Measurements from ENCODE around the gene DRD3. TPM values are rescaled to one million over a fixed set of nuclear protein-coding genes. Genes with fewer than 3 reads are reported as not detected.
A peak's percentile ranks its signal among the peaks of the same experiment; 100 is the strongest.

DRD3 gene
- total and polyA plus RNA-seq, 12 donors: not detected

- WGBS, 4 donors: 69 to 73% (median 70%) methylated on average over 7 of the region's 7 CpGs
- TF ChIP-seq POLR2A (IDR thresholded peaks at IDR 0.05) (no peak), CTCF (IDR thresholded peaks at IDR 0.05) (no peak)
- Histone ChIP-seq H3K4me1 (replicated peaks in 1 of 2) (peaks cover 7 to 8% of the 10 kb centered on the region in 2 donors), H3K27me3 (no peaks in the 10 kb centered on the region), H3K4me3 (no peak overlapping the region), H3K27ac (no peak overlapping the region), H3K9me3 (replicated peaks in 1 of 3) (no peaks in the 10 kb centered on the region), H3K36me3 (replicated peaks in 1 of 2) (no peaks in the 10 kb centered on the region)
- DNase-seq: peak; percentile 36 to 79 (median 73)
- intact Hi-C loops (cut with DNase I): no loop called here
These were observed 33.8 kb downstream of the DRD3 start for GRCh38 chr3:114144909-114145688.

DNA sequence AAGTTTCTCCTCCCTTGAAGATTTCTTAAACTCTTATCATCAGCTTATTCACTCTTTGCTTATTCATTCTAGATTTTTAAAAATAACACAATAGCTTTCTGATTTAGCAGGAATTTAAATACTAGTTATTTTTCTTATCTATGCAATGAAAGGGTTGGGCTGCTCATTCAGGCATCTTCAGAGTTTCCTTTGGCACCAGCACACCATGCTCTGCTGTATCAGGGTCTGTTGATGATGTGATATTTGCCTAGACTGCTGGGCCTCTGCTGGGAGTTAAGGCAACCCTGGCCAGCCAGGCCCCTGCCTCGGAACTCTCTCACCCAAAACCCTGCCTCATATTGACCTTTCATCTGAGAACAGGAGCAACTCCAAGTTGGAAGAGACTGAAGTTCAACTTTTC lies 35.0 kb downstream of the DRD3 start:
- no peak overlapping the region for H3K4me3 ChIP-seq
- no peak for DNase-seq
- H3K4me1 ChIP-seq (replicated peaks in 1 of 2): peaks cover 7 to 8% of the 10 kb centered on the region in 2 donors
- 73 to 92% (median 81%) methylated on average over 1 of the region's 1 CpG for WGBS, 4 donors
- H3K36me3 ChIP-seq (replicated peaks in 1 of 2): no peaks in the 10 kb centered on the region
- H3K27me3 ChIP-seq: no peaks in the 10 kb centered on the region
- no peaks in the 10 kb centered on the region for H3K9me3 ChIP-seq (replicated peaks in 1 of 3)
- intact Hi-C loops (cut with DNase I): no loop called here
- TF ChIP-seq POLR2A (IDR thresholded peaks at IDR 0.05) (no peak), CTCF (IDR thresholded peaks at IDR 0.05) (no peak)
- no peak overlapping the region for H3K27ac ChIP-seq

DNA sequence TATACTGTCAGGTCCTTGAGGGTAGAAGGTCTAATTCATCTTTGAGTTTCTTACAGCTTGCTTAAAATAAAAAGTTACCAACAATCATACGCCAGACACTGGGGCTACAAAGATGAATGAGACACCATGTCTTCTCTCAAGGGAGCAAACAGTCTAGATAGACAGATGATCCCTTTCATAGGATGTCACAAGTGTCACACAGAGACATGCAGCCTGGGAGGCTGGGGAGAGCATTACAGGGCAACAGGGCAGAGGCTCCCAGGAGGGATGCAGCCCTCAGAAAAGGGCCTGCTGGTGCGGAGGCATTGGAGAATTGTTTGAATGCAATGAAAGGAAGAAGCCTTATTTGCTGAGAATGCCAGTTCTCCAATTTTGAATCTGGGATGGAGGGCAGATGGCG lies 39.0 kb downstream of the DRD3 start:
- Histone ChIP-seq H3K36me3 (replicated peaks in 1 of 2) (no peaks in the 10 kb centered on the region), H3K9me3 (replicated peaks in 1 of 3) (no peaks in the 10 kb centered on the region), H3K27me3 (no peaks in the 10 kb centered on the region), H3K27ac (no peak overlapping the region), H3K4me1 (replicated peaks in 1 of 2) (peaks cover 7 to 8% of the 10 kb centered on the region in 2 donors), H3K4me3 (no peak overlapping the region)
- no peak for DNase-seq
- intact Hi-C loops (cut with DNase I): no loop called here
- WGBS, 4 donors: 87 to 90% (median 88%) methylated on average over 3 of the region's 3 CpGs
- TF ChIP-seq CTCF (IDR thresholded peaks at IDR 0.05) (no peak), POLR2A (IDR thresholded peaks at IDR 0.05) (no peak)

DNA sequence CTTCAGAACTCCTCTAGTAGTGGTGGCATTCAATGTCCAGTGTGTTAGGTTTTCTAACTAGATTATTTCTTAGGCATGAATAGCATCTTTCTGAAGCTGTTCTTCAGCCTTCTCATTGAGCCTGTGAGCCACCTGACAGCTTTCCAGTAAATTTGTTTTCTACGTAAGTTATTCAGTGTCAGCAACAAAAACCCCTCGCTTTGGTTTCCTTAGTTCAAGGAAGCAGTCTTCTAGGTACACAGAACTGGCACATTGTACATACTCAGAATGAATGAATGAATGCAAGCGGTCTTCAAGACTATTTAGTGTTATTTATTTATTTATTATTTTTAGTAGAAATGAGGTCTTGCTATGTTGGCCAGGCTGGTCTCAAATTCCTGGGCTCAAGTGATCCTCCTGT lies 44.9 kb downstream of the DRD3 start:
- TF ChIP-seq POLR2A (IDR thresholded peaks at IDR 0.05): no peak
- TF ChIP-seq CTCF (IDR thresholded peaks at IDR 0.05): no peak
- peaks cover under 1% of the 10 kb centered on the region in 2 donors for H3K4me1 ChIP-seq (replicated peaks in 1 of 2)
- H3K9me3 ChIP-seq (replicated peaks in 1 of 3): no peaks in the 10 kb centered on the region
- DNase-seq: no peak
- WGBS, 4 donors: 94 to 99% (median 97%) methylated on average over 3 of the region's 3 CpGs
- no peaks in the 10 kb centered on the region for H3K27me3 ChIP-seq
- H3K27ac ChIP-seq: no peak overlapping the region
- no peak overlapping the region for H3K4me3 ChIP-seq
- intact Hi-C loops (cut with DNase I): no loop called here
- H3K36me3 ChIP-seq (replicated peaks in 1 of 2): no peaks in the 10 kb centered on the region

Data from adrenal gland (tissue), 12 donors.